Stimulated activated CD4-positive, alpha-beta T cell treated with anti-CD3 and anti-CD28 coated beads, Interleukin-4, amount 100 ng/mL, for 24 hours (primary cell): Measurements from ENCODE around the gene GID8.
A peak's percentile ranks its signal among the peaks of the same experiment; 100 is the strongest.

Experiments
- DNase-seq: peaks from one replicate; pipeline ENCODE4 v3.0.0-alpha.2; 2020

GID8 gene

DNA sequence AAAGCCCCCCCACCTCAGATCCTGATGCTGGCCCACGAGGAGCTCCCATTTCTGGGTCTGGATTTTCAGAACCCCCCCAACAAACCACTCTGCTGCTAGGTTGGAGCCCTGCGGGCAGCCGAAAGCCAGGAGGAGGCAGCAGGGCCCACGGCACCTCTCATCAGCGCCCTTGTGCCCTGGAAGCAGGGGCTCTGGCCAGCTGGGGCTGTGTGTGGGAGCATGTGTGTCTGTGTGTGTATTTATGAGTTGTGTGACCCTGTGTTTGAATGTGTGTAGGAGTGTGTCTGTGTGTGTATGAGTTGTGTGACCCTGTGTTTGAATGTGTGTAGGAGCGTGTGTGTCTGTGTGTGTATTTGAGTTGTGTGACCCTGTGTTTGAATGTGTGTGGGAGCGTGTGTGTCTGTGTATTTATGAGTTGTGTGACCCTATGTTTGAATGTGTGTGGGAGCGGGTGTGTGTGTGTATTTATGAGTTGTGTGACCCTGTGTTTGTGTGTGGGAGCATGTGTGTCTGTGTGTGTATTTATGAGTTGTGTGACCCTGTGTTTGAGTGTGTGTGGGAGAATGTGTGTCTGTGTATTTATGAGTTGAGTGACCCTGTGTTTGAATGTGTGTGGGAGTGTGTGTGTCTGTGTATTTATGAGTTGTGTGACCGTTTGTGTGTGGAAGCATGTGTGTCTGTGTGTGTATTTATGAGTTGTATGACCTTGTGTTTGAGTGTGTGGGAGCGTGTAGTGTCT lies 33.4 kb downstream of the GID8 start:
- DNase-seq = no peak

DNA sequence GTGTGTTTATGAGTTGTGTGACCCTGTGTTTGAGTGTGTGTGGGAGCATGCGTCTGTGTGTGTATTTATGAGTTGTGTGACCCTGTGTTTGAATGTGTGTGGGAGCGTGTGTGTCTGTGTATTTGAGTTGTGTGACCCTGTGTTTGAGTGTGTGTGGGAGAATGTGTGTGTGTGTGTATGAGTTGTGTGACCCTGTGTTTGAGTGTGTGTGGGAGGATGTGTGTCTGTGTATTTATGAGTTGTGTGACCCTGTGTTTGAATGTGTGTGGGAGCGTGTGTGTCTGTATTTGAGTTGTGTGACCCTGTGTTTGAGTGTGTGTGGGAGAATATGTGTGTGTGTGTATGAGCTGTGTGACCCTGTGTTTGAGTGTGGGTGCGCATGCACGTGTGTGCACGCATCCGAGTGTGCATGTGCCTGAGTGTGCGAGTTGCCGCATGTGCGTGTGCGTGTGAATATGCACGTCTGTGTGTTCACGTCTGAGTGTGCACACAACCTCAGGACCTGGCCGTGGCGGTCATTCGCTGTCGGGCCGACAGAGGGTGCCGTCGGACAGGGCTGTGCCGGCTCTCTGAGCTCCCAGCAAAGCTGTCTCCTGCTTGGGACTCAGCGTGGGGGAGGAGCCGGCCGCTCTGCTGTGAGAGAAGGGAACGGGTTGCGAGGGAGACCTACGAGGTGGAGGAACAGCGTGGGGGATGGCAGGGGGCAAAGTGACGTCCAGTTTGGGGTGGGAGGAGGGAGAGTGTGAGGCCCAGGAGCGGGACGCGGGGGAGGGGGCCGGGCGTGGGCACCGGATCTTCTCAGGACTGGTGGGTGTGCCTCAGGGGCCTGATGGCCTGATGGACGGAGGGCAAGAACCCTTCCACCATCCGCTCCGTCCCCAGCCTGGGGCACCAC lies 34.2 kb downstream of the GID8 start:
- peak; percentile 86 for DNase-seq

DNA sequence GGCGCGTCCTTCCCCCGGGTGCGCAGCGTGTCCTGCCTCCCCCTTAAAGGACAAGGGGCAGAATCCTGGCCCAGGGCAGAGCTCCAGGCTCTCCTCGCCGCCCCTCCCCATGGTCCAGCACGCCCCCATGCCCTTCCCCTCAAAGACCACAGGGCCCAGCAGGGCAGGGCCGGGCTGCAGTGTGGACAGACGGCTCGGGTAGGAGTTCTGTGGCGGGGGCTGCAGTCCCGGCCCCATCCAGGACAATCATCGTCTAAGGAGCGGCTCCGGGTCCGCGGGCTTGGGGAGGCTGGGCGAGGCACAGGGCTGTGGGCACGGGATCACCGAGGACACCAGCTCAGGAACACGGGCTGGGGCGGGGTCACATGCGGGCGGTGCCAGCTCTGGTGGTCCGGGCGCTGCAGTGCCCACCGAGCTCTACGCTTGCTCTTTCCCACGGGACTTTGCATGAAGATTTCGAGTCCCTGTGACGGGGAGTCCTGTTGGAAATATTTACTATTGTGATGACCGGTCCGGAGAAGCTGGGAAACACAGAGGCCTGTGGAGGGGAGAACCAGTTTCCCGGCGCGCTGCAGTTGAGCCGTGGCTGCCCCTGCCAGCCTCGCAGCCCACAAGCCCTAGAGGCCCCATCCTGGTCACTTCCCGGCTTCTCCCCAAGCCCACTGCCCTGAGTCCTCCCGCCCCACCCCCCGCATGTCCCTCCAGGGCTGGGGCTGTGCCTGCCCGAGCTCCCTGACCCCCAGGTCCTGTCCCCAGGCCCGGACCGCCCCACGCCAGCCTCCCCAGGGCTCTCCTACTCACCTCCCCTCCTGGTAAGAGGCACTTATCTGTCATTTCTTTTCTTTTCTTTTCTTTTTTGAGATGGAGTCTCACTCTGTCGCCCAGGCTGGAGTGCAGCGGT lies 35.1 kb downstream of the GID8 start:
- DNase-seq = no peak

DNA sequence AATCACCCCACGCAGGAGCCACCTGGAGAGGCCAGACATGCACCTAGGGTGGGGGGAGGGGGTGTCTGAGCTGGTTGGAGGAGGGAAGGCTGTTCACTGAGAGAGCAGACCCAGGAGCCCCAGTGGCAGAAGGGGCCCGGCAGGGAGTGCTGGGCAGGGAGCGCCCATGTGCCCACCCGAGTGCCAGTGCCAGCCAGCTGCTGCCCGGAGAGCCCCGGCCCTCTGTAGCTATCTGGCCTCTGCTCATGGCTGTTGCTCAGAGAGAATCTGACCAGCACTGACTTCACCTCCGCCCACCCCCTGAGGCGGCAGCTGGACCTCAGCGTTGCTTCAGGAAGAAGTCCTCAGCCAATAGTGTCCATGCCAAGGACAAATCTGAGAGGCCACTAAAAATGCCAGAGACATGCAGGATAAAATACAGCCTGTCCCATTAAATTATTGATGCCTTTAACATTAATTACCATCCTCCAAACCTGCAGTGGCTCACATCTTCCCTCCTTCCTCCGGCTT lies 37.4 kb downstream of the GID8 start:
- no peak for DNase-seq

DNA sequence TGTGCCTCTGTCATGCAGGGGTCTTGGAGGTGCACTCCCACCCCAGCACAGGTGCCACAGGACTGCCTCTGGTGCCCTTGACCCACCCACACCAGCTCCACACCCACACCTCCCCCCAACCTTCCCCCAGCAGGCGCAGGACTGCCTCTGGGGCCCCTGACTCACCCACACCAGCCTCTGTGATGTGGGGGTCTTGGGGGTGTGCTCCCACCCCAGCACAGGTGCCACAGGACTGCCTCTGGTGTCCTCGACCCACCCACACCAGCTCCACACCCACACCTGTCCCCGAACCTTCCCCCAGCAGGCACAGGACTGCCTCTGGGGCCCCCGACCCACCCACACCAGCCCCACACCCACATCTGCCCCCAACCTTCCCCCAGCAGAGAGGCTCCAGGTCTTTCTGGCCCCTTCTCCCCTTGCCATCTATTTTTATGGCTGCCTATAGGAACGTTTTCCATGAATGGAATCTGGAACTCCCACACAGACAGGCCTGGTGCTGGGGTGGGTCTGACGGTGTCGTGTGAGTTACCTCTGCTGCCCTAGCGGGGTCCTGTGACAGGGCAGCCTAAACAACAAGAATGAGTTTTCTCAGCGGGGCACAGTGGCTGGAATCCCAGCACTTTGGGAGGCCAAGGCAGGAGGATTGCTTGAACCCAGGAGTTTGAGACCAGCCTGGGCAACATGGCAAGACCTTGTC lies 38.0 kb downstream of the GID8 start:
- DNase-seq = no peak

DNA sequence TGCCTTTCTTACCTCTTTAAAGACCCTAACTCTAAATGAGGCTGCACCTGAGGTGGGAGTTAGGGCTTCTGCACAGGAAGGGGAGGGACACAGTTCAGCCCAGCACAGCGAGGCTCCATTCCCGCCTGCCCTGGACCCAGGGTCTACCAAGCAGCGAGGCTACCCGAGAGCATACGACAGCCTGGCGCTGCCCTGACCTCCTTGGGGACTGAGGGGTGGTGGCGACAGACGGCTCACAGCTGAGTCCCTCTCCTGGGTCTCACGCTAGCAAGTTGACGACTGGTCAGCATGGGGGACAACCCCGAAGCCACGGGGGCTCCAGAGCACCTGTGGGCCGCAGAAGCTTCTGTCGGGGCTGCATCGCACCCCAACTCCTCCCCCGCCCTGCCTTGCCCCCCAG lies 38.9 kb downstream of the GID8 start:
- no peak for DNase-seq

DNA sequence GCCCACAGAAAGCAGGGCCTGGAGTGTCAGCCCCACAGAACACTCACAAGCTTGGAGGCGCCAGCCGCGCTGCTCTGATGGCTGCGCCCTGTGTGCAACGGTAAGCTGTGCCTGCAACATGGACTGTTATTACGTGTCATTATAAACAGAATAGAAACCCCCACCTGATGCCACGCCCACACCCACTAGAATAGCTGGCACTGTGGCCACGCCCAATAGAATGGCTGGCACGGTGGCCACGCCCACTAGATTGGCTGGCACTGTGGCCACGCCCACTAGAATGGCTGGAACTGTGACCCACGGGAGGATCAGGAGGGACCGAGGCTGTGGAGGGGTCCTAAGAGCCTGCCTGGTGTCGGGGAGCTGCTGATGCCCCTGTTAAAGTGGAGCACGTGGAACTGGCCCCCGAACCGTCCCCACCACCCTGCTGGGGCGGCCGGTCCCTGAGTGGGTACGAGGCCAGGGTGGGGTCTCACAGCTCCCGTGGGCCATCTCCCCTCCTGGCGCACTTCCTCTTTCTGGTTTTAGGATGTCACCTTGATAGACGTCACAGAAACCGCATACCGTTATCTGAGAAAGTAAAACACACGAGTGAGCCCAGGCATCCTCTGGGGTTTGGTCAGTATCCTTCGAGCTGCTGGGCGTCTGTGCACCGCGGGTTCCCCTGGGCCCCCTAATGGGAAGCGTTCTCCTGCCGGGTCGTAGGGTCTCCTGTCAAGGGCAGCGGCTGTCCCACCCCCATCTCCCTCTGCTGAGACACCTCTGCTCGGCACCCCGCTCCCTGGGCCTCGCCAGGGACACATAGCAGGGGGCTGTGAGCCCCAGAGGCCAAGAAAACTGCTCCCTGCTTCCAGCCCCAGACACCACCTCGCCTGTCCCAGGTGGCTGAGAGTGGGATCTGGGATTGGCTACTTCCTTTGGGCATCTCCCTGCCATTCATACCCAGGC lies 39.9 kb downstream of the GID8 start:
- peak; percentile 80 for DNase-seq

DNA sequence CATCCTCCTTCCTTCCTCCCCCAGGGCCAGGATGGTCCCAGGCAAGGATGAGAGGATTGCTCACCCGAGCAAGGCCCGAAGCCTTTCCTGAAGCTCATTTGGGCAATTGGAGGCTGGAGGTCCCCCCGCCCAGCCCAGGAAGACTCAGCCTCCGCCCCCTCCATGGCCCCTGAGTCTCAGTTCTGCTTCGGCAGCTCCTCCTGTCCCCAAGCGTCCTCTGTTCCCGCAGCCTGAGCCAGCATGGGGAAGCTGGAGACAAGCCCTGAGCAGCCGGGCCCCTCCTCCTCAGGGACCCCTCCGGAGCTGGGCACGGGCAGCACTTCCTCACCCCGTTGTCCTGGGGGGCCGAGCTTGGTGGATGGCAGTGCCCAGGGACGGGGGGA lies 40.6 kb downstream of the GID8 start:
- DNase-seq = no peak

DNA sequence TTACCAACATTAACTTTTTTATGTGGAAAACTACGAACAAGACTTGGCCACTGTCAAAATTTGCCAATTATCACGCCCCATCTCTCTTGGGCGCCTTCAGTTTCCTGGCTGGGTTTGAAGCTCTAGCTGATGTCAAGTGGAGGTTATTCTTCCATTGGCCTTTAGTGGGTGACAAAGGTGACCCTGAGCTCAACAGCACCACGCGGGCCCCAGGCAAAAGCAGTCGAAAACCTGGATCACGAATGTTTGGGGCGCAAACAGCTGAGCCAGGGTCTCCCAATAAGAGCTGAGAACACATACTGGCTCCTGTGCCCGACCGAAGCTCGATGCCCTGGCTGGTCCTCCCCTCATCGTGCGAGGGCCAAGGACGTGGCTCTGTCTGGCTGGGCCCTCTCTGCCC lies 41.4 kb downstream of the GID8 start:
- no peak for DNase-seq

DNA sequence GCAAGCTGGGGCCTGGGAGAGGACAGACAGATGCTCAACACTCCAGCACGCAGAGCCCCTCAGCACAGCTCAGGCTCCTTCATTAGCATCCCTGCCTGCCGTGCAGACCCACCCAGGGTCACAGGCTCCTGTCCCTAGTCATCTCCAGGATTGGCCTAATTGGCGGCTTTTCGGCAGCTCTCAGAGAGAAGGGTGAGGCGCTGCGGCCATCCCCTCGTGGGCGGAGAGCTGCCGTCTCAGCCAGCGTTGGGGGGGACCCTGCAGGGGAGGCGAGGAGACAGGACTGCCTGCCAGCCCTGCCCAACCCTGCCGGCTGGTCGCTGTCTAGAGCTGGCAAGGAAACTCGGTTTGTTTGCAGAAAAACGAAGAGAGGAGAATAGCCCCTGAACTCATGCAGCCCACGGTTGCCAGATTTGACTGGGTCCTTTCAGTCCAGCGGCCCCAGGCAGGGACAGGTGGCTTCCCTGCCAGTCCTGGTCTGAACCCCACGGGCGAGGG lies 42.0 kb downstream of the GID8 start:
- DNase-seq = no peak

DNA sequence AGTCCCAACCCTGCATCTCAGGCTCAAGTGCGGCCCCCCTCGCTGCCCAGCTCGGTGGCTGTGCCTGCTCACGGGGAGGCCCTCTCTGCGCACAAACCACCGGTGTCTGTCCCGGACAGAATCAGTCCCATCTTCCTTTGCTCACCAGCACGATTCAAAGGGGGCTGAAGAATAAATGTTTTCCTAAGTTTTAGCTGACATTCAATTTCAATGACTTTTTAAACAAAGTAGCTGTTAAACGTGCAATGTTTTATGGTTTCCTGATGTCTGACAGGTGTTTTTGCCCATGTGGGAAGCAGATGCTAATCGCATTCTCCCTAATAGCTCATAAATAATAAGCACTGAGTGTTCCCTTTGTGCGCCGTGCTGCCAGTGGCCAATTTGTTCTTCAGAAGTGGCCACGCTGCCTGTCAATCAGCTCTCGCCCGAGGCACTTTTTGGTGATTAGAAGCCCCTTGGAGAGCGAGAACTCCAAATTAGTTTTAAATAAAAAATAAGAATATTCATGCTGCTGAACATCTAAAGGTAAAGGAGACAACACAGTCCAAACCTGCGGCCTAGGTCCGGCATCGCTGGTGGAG lies 42.5 kb downstream of the GID8 start:
- no peak for DNase-seq

DNA sequence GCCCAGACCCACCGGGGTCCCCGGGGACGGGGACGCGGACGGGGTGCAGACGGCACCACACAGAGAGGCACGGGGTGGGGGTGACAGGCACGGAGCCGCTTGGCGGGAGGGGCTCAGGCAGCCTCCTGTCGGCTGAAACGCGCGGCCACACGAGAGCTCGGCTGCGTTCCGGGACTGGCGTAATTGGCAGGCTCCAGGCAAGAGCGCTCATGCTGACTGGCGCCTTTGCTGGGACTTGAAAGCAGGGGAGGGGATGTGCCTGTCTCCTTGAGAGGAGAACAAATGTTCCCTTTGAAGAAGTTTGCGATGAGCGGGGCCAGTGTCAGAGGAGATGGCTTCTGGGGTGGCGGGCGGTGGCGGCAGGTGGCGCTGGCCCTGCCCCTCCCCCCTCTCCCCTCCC lies 43.0 kb downstream of the GID8 start:
- DNase-seq = peak; percentile 33

DNA sequence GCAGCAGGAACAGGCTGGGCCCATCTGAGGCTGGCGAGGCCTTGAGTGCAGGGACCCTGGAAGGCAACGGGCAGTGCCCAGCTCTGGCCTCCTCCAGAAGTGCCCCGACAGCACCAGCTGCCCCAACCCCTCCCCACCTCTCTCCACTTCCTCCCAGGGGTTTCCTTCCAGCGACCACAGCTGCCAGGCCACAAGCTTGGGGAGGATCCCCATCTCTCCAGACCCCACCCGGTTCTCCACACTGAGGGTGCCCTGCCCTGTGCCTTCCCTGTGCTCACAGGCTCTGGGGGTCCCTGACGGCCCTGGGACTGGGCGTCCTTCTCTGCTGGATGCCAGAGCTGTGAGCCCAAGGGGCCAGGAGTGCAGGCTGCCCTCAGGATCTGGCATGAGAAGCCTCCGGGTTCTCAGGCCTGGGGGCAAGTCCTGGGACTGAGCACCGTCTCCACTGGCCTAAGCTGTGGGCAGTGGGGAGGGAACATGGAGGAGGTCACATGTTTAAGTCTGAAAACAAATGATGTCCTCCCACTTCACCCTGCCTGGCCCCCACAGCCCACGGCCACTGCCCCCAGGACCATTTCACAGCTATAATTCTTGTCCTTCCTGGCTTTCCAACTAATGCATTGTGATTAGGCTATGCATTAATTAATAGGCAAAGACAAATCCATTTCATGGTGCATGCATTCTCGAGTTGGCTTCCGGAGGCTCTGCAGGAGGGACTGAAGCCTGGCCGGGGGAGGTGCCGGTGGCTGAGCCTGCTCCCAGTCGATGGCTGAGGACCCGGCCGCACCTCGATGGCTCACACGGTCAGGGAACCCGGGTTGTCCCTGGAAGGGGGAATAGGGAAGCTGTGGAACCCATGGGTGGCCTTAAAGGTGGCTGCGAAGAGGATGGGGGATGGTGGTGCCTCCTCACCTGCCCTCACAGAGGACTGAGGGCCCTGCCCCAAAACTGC lies 44.5 kb downstream of the GID8 start:
- DNase-seq = no peak

DNA sequence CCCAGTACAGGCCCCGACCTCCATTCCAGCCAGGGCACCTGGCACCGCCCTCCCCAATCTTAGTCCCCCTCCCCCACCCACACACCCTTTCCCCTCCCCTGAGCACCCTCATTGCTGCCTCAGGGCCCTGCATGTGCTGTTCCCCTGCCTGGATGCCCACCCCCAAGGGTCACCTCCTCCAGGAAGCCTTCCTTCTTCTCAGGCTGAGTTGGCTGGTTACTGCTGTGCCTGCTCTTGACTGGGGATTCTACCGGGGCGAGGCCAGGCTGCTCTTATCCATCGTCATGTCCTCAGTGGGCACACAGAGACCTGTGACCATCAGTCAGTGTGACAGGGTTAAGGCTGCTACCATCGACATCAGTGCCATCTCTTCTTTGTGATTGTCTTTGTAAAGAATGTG lies 45.3 kb downstream of the GID8 start:
- DNase-seq = no peak

DNA sequence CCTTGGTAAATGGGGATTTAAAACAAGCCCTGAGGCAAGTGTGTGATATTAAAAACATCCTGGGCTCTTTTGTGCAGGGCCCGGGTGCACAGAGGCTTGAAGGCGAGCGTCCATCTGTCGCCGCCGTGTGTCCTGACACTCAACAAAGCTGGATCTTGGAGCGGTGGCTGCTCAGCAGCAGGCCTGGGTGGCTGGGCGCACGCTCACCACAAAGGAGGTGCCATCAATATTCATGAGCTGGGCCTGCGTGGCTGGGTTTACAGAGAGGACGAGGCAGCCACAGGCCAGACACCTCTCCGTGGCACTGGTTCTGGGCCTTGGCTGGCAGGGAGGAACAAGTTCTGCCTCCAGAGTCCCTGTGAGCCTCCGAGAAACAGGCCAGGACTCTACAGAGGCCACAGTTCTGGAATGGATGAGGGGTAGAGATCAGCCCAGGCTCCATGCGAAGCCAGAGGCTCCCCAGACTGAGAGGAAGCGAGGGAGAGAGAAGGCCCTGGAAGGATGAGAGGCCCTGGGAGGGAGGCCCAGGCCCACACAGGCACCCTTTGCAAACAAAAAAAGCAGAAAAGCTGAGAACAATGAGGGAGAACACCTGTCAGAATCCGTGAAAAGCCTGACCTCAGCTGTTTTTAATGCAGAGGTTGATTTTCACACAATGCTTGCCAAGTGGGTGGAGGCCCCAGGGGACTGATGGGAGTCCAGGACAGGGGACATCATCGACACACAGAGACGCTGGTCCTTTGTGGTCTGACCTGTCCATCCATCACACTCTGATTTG lies 46.9 kb downstream of the GID8 start:
- no peak for DNase-seq

DNA sequence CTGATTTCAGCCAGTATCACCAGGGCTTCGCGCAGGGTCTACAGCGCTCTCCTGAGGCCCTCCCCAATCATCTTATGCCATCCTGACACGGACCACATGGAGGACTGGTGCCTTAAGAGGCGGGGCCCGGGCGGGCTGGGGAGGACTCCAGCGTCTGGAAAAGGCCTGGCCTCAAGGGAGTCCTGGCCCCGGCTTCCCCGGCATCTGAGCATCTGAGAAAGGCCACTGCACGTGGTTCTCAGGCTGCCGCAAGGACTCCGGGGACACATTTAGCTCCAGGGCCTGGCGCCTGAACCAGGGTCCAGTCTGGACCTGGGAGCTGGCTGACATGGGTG lies 47.5 kb downstream of the GID8 start:
- DNase-seq = no peak

DNA sequence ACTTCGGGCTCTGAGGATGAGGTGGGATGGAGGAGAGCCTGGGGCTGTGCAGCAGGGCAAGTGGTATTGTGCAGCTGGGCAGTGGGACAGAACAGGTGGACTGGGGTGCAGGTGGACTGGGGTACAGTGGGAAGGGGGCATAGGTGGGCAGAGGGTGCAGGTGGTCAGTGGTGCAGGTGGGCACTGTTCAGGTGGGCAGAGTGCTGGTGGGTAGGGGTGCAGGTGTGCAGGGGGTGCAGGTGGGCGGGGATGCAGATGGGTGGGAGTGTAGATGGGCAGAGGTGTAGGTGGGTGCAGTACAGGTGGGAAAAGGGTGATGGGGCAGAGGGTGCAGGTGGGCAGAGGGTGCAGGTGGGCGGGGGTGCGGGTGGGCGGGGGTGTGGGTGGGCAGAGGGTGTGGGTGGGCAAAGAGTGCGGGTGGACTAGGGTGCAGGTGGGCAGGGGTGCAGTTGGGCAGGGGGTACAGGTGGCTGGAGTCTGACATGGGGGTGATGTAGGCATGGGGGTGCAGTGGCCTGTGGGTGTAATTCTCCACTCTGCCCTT lies 48.4 kb downstream of the GID8 start:
- DNase-seq = no peak

DNA sequence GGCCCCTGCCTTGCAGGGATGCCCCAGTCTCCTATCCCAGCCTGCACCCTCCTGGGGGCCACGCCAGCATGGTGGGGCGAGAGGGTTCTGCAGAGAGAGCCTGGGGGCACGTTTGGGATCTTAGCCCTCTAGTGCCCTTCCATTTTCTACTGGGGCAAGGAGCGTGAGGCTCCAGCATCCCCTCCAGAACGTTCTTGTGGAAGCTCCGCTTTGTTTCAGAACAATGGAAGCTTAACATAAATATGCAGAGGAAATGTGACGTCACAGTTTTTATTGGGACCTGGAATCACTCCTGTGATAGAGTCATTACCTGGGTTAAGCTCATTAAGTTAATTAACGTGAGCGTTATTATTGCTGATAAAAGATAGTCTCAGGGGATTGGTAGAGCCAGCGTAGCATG lies 49.2 kb downstream of the GID8 start:
- no peak for DNase-seq
